ENCODE results near the gene HPN.
A peak's percentile ranks its signal among the peaks of the same experiment; 100 is the strongest.
"Not testable (repeated sequence)": the region's sequence is repeated elsewhere in the genome, so short reads cannot be mapped to it uniquely, and the experiment has no call there.

The HPN gene

GRCh38 chr19:35027851-35028599, 13.5 kb upstream of the HPN start:
- DNase-seq (ENCODE audit: low read depth in 2 of 2): no peak

GRCh38 chr19:35028600-35028885, 13.0 kb upstream of the HPN start:
- not testable (repeated sequence) for DNase-seq (ENCODE audit: low read depth in 2 of 2)

- DNase-seq (ENCODE audit: low read depth in 2 of 2): not testable (repeated sequence)
These were observed 12.2 kb upstream of the HPN start for GRCh38 chr19:35029275-35029736.

- no peak for DNase-seq (ENCODE audit: low read depth in 2 of 2)
These were observed 11.7 kb upstream of the HPN start for GRCh38 chr19:35029737-35030256.

- peak; percentile 36 to 40 for DNase-seq (ENCODE audit: low read depth in 2 of 2)
These were observed 11.1 kb upstream of the HPN start, which contains the start of gene SCN1B for GRCh38 chr19:35030257-35031071. Gene SCN1B (plus strand): TSS chr19:35030470. CDS start chr19:35030821, 351 bp downstream.

- DNase-seq (ENCODE audit: low read depth in 2 of 2): no peak
These were observed 10.2 kb upstream of the HPN start for GRCh38 chr19:35031072-35031881.

- no peak for DNase-seq (ENCODE audit: low read depth in 2 of 2)
These were observed 9.1 kb upstream of the HPN start for GRCh38 chr19:35032356-35032865.

- DNase-seq (ENCODE audit: low read depth in 2 of 2): no peak
These were observed 8.2 kb upstream of the HPN start for GRCh38 chr19:35033067-35034004.

- DNase-seq (ENCODE audit: low read depth in 2 of 2): no peak
These were observed 7.5 kb upstream of the HPN start for GRCh38 chr19:35034005-35034502.

- no peak for DNase-seq (ENCODE audit: low read depth in 2 of 2)
These were observed 6.7 kb upstream of the HPN start for GRCh38 chr19:35034588-35035382.

GRCh38 chr19:35037716-35038622, 3.6 kb upstream of the HPN start:
- DNase-seq (ENCODE audit: low read depth in 2 of 2): no peak

GRCh38 chr19:35038623-35039512, 2.7 kb upstream of the HPN start:
- DNase-seq (ENCODE audit: low read depth in 2 of 2): no peak

- no peak for DNase-seq (ENCODE audit: low read depth in 2 of 2)
These were observed 1.4 kb upstream of the HPN start for GRCh38 chr19:35039881-35040825.

GRCh38 chr19:35040826-35041547, 534 bp upstream of the HPN start:
- no peak for DNase-seq (ENCODE audit: low read depth in 2 of 2)

GRCh38 chr19:35042056-35042730, 672 bp downstream of the HPN start:
- DNase-seq (ENCODE audit: low read depth in 2 of 2): no peak
